A204.1 (cell line): ENCODE results near the gene YOD1.

Experiments
- FAIRE-seq: peaks from 2 replicates; lab custom pipeline; 2012; peaks lifted over from hg19 to GRCh38; lab: Jason Lieb, UNC

Gene YOD1

DNA sequence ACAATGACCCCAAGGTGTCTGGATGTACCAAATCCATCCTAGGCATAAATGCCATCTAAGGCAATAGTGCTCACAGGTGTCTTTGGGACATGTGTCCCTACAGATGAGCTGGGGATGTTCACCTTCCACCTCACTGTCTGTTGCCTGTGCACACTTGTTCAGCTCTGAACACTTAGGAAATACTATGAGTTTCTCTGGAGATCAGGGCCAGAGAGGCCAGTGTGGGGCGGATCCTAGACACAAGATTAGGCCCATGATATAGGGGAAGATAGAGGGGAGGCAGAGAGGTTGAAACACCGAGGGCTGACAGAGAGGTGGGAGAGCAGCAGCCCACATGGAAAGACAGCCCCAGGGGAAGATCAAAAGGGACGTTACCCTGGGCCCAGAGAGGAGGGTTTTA, 44.1 kb downstream of the YOD1 start:
- FAIRE-seq, result no peak

DNA sequence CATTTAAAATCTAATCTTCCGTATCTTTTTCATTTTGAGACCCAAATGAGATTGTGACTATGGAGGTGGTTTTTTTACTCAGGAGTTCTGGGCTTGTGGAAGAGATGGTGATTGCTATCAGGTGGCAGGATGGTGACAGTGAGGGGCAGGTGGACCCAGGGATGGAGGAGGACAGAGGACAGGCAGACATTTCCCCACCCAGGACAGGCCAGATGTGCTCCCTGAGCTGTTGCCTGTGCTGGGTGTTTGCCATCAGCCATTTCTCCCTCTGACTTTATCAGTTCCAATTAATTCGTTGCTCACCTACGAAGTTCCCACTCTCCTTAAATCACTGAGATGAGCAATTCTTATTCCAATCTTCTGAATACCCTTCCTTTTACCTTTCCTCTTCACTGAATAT, 44.9 kb downstream of the YOD1 start:
- no peak for FAIRE-seq

DNA sequence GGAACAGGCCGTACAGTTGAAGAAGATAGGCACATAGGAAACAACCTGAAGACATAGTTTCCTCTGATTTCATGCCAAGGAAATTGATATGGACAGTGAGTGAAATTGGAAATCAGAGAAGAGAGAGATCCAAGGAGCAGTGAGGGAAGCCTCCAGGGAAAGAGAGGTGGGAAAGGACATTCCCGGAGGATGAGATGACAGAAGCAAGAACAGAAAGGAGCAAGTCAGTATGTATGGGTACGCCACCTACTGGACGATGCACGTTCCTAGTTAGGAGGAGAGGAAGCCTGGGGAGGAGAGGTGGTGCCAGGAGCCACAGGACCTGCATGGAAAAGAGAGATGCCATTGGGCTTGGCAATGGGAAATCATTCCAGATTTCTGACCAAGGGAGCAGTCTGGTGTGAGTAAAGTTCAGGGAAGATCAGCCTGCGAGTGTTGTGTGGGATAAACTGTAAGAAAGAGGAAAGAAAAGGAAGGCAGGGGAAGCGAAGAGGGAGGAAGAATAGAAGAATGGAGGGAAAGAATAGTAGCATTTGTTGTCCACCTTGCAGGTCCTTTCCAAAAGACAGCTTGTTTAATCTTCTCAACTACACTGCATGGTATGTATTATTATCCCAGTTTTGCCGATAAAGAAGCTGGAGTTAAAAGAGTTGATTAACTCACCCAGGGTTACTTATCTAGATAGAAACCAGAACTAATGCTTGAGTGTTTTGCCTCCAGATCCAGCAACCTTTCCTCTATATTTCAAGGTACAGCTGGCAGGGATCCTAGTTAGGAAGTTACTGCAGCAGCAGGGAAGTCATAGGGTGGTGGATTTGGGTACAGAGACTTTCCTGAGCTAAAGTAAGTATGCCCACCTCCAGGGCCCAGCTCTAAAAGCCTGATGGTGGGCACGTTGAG, 45.8 kb downstream of the YOD1 start:
- no peak for FAIRE-seq

DNA sequence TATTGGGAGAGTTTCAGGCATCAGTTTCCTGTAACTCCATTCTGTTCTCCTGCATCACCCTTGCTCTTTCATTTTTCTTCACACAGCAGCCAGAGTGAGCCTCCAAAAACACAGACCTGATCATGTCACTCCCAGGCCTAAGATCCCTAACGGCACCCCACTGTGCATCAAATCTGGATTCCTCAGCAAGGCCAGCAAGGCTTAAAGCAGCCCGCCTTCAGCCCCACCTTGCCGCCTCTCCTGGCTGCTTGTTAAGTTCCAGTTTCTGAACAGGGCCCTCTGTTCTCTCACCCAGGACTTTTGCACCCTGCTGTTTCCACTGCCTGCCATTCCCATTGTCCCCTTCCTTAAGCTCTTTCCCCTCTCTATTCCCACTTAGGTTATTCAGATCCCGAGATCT, 47.8 kb downstream of the YOD1 start:
- FAIRE-seq, result no peak

DNA sequence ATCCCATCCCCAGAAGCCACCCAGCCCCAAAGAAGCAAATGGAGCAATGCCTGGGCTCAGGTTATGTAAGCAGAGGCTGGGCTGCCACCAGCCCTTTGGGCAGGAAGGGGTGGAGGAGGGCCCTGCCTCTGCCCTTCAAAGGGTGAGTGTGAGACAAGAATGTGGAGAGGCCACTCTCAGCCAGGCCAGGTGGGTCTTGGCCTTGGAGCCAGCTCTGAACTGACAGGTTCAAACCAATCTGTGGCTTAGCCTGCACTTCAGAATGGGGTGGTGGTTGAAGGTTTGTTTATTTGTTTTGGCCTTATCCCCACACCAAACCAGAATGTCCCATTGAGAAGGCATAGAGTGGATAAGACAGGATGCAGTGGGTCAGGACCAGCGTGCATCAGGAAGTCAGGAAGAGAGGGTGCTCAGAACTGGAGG, 48.3 kb downstream of the YOD1 start:
- FAIRE-seq, result no peak

DNA sequence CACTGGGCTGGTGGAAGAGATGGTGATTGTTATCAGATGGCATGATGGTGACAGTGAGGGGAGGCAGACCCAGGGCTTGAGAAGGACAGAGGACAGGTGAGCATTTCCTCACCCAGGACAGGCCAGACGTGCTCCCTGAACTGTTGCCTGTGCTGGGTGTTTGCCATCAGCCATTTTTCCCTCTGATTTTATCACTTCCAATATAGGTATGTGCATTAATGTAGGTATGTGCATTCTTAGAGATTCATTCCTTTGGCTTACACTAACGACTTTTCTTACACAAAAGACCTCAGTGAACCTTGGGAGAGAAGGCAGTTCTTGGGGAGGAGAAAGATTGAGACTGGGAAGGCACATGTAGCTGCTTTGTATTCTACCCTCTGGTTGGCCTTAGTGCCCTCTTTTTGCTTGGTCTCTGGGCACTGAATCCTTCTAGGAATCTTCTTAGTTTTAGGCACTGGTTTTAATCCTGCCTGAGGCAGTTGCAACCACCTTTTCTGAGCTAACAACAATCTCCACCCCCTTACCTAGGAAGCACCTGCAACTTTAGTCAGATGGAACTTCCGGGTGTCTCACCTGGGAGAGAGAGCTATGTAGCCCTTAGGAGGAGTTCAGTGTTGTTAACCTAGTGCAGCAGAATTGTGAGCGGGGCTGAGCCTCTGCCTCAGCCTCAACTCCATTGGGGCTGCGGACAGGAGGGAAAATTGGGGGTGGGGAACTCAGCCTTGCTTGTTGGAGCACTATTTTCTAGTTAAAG, 49.3 kb downstream of the YOD1 start:
- no peak for FAIRE-seq

DNA sequence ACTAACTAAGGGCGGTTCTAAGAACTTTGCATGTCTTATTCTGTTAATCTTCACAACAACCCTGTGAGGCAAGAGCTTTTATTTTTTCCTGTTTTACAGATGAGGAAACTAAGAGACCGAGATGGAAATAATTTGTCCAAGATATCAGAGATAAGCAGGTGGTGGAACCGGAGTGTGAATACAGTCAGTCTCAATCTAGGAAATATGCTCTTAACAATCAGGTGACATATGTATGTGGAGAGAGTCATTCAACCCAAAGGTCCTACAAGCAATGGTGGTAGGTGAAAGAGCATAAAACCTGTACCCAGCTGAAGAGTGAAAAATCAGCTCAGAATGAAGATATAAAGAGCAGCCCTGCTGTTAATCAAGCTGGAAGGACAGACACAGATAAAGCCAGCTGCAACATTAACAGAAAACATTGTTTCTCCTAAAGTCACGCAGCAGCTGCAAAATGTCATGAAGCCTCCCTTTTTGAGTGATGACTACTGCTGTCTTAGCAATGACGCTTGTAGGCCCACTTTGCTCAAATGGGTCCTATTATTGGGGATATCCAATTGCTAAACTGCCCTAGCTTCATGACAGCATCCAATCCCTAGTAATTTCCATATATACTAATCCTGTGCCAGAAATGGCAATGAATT, 50.2 kb downstream of the YOD1 start:
- no peak for FAIRE-seq

DNA sequence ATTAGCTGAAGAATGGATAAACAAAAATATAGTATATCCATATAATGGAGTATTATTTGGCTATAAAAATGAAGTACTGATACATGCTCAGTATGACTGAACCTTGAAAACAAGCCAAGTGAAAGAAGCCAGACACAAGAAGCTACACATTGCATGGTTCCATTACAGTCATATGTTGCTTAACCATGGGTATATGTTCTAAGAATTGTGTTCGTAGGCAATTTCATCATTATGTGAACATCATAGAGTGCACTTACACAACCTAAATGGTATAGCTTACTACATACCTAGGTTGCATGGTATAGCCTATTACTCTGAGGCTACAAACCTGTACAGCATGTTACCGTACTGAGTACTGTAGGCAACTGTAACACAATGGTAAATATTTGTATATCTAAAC, 52.2 kb downstream of the YOD1 start:
- FAIRE-seq, result no peak
